Stimulated activated CD8-positive, alpha-beta memory T cell treated with anti-CD3 and anti-CD28 coated beads, Interleukin-7, amount 100 ng/mL, for 48 hours (primary cell): ENCODE data around the gene OSBPL6.
"Not testable (repeated sequence)": the region's sequence is repeated elsewhere in the genome, so short reads cannot be mapped to it uniquely, and the experiment has no call there.

Experiments
- DNase-seq, 2 donors: peaks; one replicate each; pipeline ENCODE4 v3.0.0-alpha.2; 2020; ENCODE audit warnings: low read depth in 1 of 2; ENCODE audit errors: extremely low read depth in 1 of 2

The OSBPL6 gene

DNA sequence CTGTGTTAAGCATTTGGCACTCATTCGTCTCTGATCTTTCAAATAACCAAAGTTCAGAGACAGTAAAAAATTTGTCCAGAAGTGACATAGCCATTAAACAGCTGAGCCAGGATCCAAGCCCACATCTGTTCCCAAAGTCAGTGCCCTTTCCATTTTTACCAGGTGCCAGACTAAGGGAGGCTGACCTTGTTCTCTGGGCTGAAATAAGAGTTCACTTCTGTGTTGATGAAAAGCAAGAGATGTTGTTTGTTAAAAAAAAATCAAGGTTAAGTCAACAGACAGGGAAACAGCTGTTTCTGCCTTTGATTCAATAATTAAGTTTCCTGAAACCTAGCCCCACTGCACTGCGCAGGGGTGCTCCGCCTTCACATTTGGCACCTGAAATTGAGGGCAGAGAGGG lies 139.5 kb downstream of the OSBPL6 start:
- no peak for DNase-seq

GRCh38 chr2:178335230-178335629 lies 140.9 kb downstream of the OSBPL6 start:
- DNase-seq: no peak

GRCh38 chr2:178344121-178344520 lies 149.8 kb downstream of the OSBPL6 start:
- DNase-seq: no peak

DNA sequence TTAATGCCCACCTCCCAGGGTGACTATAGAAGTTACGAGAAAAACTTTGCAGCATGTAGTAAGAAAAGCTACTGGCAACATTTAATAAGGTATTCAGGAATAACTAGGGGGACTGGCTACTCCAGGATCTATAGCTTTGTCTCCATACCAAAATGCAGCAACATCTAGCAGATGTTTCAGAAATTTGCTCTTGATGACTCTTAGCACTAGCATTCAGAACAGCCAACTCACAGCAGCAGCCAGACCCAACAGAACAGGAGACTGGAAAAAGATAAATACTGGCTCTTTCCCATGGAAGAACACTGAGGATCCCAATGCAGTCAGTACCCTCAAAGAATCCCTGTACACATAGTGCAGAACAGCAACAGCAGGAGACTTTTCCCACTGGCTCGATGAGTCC lies 151.6 kb downstream of the OSBPL6 start:
- no peak for DNase-seq

DNA sequence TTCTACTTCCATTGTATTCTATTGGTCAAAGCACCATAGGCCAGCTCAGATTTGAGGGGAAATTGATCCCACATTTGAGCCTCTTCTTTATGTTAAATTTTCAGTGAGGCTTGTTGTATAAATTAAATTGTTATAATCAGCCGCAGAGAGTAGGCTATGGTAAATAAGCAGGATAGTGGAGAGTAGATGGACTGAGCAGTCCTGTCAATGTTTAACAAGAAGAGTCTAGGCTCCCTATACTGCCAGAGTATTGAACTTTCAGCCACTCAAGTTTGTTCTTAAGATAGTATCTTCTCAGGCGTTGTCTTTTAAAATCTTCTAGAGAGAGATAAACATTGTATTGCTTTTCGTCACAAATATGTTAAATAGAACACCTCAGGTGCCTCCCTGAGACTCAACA lies 155.7 kb downstream of the OSBPL6 start:
- DNase-seq: no peak

DNA sequence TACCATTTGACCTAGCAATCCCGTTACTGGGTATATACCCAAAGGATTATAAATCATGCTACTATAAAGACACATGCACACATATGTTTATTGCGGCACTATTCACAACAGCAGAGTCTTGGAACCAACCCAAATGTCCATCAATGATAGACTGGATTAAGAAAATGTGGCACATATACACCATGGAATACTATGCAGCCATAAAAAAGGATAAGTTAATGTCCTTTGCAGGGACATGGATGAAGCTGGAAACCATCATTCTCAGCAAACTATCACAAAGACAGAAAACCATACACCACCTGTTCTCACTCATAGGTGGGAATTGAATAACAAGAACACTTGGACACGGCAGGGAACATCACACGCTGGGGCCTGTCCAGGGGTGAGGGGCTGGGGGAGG lies 163.4 kb downstream of the OSBPL6 start:
- DNase-seq: not testable (repeated sequence)

DNA sequence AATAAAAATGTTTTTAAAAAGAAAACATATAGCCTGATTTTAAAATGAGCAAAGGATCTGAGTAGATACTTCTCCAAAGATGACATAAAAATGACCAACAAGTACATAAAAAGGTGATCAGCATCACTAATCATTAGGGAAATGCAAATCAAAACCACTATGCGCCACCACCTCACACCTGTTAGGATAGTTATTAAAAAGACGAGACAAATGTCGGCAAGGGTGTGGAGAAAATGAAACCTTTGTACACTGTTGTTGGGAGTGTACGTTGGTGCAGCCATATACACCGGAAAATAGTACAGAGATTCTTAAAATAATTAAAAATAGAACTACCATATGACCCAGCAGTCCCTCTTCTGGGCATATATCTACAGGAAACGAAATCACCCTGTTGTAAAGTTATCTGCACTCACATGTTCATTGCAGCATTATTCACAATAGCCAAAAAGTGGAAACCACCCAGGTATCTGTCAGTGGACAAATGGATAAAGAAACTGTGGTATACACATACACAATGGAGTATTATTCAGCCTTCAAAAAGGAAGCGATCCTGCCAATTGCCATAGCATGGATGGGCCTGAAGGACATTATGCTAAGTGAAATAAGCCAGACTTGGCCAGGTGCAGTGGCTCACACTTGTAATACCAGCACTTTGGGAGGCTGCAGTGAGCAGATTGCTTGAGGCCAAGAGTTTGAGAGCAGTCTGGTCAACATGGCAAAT lies 165.0 kb downstream of the OSBPL6 start:
- DNase-seq: no peak

GRCh38 chr2:178361588-178361987 lies 167.3 kb downstream of the OSBPL6 start:
- DNase-seq: no peak

DNA sequence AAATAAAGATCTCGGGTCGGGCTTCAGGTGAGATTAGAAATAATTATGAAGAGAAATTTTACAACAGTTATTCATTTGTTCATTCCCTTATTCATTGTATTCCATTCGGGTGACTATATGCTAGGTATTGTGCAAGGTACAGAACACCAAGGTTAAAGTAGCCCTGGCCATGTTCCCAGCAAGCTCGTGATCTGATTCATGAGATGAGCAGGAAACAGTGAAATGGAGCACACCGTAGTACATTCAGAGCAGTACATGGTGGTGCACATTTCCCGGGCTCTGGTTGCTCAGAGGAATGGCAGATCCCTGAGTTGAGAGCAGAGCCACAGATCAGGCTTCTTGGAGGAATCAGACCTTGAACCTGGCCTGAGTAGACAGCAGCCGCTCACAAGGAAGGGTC lies 168.9 kb downstream of the OSBPL6 start:
- no peak for DNase-seq

GRCh38 chr2:178365116-178365515 lies 170.8 kb downstream of the OSBPL6 start:
- DNase-seq: no peak

- no peak for DNase-seq
Observed at GRCh38 chr2:178366412-178366811, 172.1 kb downstream of the OSBPL6 start.

DNA sequence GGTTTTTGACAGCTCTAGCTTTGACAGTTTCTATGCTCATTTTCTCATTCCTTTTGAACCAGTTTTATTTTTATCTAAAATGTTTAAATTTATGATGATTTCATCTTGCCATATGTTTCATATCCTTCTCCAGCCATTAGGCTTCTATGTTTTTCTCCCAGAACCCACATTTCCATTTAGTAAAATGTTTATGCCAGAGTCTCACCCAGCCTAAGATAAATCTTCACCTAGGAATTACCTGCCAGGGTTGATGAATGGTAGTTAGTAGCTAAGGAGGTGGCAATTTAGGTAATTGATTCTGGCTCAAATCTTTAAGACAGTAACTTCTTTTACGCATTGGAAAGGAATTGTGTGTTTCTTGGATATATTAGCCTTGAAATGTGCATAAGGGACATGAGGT lies 173.0 kb downstream of the OSBPL6 start:
- no peak for DNase-seq

DNA sequence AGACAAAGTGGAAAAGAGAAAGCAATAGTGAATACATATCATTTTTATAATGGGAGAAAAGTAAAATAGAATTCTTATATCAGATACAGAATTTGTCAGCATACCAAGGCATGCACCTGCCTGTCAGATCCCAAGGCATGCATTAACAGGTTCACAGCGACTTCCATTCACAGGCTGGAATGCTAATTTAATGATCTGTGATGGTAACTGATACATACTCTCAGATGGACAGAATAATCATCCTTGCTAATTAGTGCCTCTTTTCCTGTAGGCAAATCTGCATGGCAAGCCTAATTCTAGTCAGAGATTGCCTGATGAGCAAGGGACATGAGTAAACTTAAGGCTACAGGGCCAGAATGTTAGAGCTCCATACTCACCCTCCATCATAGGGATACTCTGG lies 180.6 kb downstream of the OSBPL6 start:
- DNase-seq: no peak

DNA sequence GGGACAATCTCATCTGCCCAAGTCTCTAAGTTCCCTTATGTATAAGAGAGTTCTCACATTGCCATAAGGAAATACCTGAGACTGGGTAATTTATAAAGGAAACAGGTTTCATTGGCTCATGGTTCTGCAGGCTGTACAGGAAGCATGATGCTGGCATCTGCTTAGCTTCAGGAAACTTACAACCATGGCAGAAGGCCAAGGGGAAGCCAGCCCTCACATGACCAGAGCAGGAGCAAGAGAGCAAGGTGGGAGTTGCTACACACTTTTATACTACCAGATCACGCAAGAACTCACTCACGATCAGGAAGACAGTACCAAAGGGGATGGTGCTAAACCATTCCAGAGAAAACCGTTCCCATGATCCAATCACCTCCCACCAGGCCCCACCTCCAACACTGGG lies 182.7 kb downstream of the OSBPL6 start:
- DNase-seq: no peak

GRCh38 chr2:178379162-178380004 lies 185.1 kb downstream of the OSBPL6 start:
- no peak for DNase-seq

DNA sequence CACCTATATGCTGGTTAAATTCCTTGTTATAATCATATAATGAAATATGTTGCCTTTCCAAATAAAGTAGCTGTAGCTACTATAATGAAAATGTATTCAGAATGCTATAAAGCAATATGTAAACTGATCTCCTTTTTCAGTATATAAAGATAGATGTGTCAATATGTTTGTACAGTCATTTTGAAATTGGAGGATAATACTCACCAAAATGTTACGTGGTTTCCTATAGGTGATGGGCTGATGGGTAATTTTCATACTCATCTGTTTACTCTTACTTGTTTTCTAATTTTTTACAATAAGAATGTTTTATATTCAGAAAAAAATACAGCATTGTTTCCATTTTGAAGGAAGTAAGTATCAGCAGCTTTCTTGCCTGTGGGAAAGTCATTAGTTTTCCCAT lies 186.5 kb downstream of the OSBPL6 start:
- DNase-seq: no peak

DNA sequence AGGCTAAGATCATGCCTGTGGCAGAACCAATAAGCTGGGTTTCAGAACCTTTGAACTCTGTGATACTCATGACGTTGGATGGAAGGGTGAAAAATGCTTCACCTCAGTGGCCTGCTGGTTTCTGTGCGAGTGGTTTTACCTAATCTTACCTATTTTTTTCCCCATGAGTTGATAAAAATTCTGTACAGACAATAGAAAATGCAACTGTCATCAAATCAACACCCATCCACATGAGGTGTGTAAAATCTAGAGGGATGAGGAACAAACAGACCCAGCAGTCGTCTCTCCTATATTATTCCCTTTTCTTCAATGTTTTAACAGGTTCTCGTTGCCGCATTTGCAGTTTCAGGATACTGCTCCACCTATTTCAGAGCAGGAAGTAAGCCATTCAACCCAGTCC lies 189.4 kb downstream of the OSBPL6 start:
- DNase-seq: no peak

GRCh38 chr2:178385595-178386148 lies 191.4 kb downstream of the OSBPL6 start:
- no peak for DNase-seq

GRCh38 chr2:178386986-178387597 lies 192.8 kb downstream of the OSBPL6 start:
- no peak for DNase-seq

DNA sequence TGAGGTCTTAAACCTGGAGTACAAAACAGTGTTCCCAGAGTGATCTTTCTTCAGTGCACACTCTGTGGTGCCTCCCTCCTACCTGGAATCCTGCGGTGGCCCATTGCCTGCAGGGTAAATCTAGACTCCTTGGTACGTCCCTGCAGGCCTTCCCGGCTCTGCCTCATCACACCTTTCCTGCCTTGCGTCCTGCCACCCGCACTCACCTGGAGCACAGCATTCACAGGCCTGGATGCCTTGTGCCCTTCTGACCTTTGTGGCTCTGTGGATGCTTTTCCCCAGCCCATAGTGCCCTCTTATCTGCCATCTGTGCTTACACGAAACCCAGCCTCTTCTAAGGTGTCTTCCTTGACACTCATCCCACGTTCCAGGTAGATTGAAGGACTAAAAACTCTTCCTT lies 194.0 kb downstream of the OSBPL6 start:
- DNase-seq: no peak

DNA sequence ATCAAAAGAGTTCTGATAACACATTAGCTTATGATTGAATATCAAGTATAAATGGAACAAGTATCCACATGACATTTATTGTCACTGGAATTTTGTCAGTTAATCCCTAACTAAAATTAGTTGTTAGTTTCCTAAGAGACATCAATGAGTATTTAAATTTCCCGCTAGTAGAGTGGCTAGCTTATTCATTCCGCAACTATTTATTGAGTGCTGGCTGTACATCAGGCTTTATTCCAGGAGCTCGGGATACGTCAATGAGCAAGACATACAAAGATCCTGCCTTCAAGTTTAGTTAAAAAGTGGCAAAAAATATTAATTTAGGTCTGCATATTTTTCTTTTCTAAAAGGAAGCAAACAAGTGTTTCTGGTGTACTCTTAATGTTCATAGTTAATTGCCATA lies 197.4 kb downstream of the OSBPL6 start:
- DNase-seq: no peak

DNA sequence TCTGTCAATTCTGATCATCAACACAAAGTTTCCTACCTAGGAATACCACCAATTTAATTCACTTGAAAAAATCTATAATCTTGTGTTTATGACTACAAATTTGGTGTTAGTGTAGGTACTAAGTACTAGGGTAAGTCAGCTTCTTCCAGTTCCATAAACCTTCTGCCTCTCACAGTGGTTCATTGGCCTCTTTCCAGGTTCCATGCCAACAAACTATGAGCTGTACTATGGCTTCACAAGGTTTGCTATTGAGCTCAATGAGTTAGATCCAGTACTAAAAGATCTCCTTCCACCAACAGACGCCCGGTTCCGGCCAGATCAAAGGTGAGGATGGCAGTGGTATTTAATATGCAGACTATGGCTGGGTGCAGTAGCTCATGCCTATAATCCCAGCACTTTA lies 197.9 kb downstream of the OSBPL6 start:
- DNase-seq: no peak
